ENCODE measurements around the gene FAH.
"Not testable (repeated sequence)": the region's sequence is repeated elsewhere in the genome, so short reads cannot be mapped to it uniquely, and the experiment has no call there.

Gene FAH

GRCh38 chr15:80152896-80153876 is at the start of gene FAH:
Gene FAH, plus strand, starts transcription at chr15:80152999. Its CDS starts 56 bp downstream, at chr15:80153055.
- DNase-seq (ENCODE audit: low read depth) = peak; percentile 59

- DNase-seq (ENCODE audit: low read depth) = no peak
Observed at GRCh38 chr15:80105193-80105592, 47.6 kb upstream of the FAH start.

- DNase-seq (ENCODE audit: low read depth) = peak; percentile 4
Observed at GRCh38 chr15:80105595-80105994, 47.2 kb upstream of the FAH start.

GRCh38 chr15:80106051-80106450 is 46.7 kb upstream of the FAH start:
- peak; percentile 64 for DNase-seq (ENCODE audit: low read depth)

GRCh38 chr15:80107204-80107603 is 45.6 kb upstream of the FAH start:
- DNase-seq (ENCODE audit: low read depth) = no peak

- DNase-seq (ENCODE audit: low read depth) = no peak
Observed at GRCh38 chr15:80107774-80108173, 45.0 kb upstream of the FAH start.

- no peak for DNase-seq (ENCODE audit: low read depth)
Observed at GRCh38 chr15:80109388-80109787, 43.4 kb upstream of the FAH start.

- no peak for DNase-seq (ENCODE audit: low read depth)
Observed at GRCh38 chr15:80110920-80111319, 41.9 kb upstream of the FAH start.

- DNase-seq (ENCODE audit: low read depth) = no peak
Observed at GRCh38 chr15:80114114-80114513, 38.7 kb upstream of the FAH start.

GRCh38 chr15:80115021-80115420 is 37.8 kb upstream of the FAH start:
- no peak for DNase-seq (ENCODE audit: low read depth)

- DNase-seq (ENCODE audit: low read depth) = no peak
Observed at GRCh38 chr15:80118956-80119355, 33.8 kb upstream of the FAH start.

- no peak for DNase-seq (ENCODE audit: low read depth)
Observed at GRCh38 chr15:80120636-80121035, 32.2 kb upstream of the FAH start.

- DNase-seq (ENCODE audit: low read depth) = no peak
Observed at GRCh38 chr15:80121546-80121945, 31.3 kb upstream of the FAH start.

- no peak for DNase-seq (ENCODE audit: low read depth)
Observed at GRCh38 chr15:80123034-80123433, 29.8 kb upstream of the FAH start.

GRCh38 chr15:80127253-80127652 is 25.5 kb upstream of the FAH start:
- DNase-seq (ENCODE audit: low read depth) = not testable (repeated sequence)

GRCh38 chr15:80127911-80128310 is 24.9 kb upstream of the FAH start:
- DNase-seq (ENCODE audit: low read depth) = no peak

- DNase-seq (ENCODE audit: low read depth) = no peak
Observed at GRCh38 chr15:80132382-80132781, 20.4 kb upstream of the FAH start.

- no peak for DNase-seq (ENCODE audit: low read depth)
Observed at GRCh38 chr15:80136854-80137253, 15.9 kb upstream of the FAH start.

- DNase-seq (ENCODE audit: low read depth) = no peak
Observed at GRCh38 chr15:80138961-80139360, 13.8 kb upstream of the FAH start.

GRCh38 chr15:80140909-80141308 is 11.9 kb upstream of the FAH start:
- no peak for DNase-seq (ENCODE audit: low read depth)

GRCh38 chr15:80141916-80142598 is 10.7 kb upstream of the FAH start:
- no peak for DNase-seq (ENCODE audit: low read depth)

GRCh38 chr15:80142646-80143045 is 10.2 kb upstream of the FAH start:
- DNase-seq (ENCODE audit: low read depth) = no peak

GRCh38 chr15:80151148-80151547 is 1.7 kb upstream of the FAH start:
- DNase-seq (ENCODE audit: low read depth) = no peak

All from fibroblast of gingiva (primary cell).